Measurements from ENCODE around the gene EEF1AKMT2. TPM values are rescaled to one million over a fixed set of nuclear protein-coding genes. Genes with fewer than 3 reads are reported as not detected.

EEF1AKMT2 gene
- total RNA-seq, 2 experiments from 2014 or later, result 14.4 to 16.7 TPM

- Mint-ChIP-seq H3K27me3 (no peaks in the 10 kb centered on the region), H3K9me3 (no peaks in the 10 kb centered on the region), H3K4me1 (ENCODE audit: low read depth) (peaks cover 63% of the 10 kb centered on the region), H3K4me3 (peak overlapping the region; percentile 99), H3K36me3 (ENCODE audit: low read depth) (peaks cover 11% of the 10 kb centered on the region), H3K27ac (peak overlapping the region; percentile 88)
- intact Hi-C loops (cut with DNase I, micrococcal nuclease), result loop anchor here (2.0 to 10.0 kb wide), 5 partner anchors 36 to 749 kb away; partner anchors contain the start of genes EEF1AKMT2 (in 1 of the 2), LHPP (in 1 of the 2) and OAT (in 1 of the 2)
- ChIA-PET CTCF (interaction anchor here (0.7 to 16.7 kb wide), 9 partner anchors 22 to 213 kb away, joined by 3 to 253 read pairs (median 16); no protein-coding TSS in a partner anchor), POLR2A (interaction anchor here (2.6 to 4.8 kb wide), 6 partner anchors 14 to 131 kb away, joined by 13 to 66 read pairs (median 35); no protein-coding TSS in a partner anchor)
- Histone ChIP-seq H3K4me1 (ENCODE audit: insufficient read depth, low read length) (peaks cover 48% of the 10 kb centered on the region), H3K36me3 (ENCODE audit: insufficient read depth, low read length) (no peaks in the 10 kb centered on the region), H3K27ac (ENCODE audit: low read depth in 1 of 2, low read length in 2 of 2) (peak overlapping the region in 1 of 2 donors; percentile 42), H3K27me3 (ENCODE audit: control insufficient read depth in 1 of 2, insufficient read depth in 2 of 2, low read length in 2 of 2) (no peaks in the 10 kb centered on the region), H3K4me3 (ENCODE audit: low read length) (peak overlapping the region; percentile 83), H3K9me3 (ENCODE audit: control insufficient read depth in 1 of 2, insufficient read depth in 1 of 2, low read length in 2 of 2) (no peaks in the 10 kb centered on the region)
- ATAC-seq (ENCODE audit: poor library complexity) (peak; percentile 15), DNase-seq (peak in 5 of 14 experiments; percentile 33 to 63 (median 49))
- TF ChIP-seq, protein P1, sequence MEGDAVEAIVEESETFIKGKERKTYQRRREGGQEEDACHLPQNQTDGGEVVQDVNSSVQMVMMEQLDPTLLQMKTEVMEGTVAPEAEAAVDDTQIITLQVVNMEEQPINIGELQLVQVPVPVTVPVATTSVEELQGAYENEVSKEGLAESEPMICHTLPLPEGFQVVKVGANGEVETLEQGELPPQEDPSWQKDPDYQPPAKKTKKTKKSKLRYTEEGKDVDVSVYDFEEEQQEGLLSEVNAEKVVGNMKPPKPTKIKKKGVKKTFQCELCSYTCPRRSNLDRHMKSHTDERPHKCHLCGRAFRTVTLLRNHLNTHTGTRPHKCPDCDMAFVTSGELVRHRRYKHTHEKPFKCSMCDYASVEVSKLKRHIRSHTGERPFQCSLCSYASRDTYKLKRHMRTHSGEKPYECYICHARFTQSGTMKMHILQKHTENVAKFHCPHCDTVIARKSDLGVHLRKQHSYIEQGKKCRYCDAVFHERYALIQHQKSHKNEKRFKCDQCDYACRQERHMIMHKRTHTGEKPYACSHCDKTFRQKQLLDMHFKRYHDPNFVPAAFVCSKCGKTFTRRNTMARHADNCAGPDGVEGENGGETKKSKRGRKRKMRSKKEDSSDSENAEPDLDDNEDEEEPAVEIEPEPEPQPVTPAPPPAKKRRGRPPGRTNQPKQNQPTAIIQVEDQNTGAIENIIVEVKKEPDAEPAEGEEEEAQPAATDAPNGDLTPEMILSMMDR (IDR thresholded peaks at IDR 0.05), result no peak
Observed at GRCh38 chr10:124743191-124744101, 48.2 kb downstream of the EEF1AKMT2 start.

DNA sequence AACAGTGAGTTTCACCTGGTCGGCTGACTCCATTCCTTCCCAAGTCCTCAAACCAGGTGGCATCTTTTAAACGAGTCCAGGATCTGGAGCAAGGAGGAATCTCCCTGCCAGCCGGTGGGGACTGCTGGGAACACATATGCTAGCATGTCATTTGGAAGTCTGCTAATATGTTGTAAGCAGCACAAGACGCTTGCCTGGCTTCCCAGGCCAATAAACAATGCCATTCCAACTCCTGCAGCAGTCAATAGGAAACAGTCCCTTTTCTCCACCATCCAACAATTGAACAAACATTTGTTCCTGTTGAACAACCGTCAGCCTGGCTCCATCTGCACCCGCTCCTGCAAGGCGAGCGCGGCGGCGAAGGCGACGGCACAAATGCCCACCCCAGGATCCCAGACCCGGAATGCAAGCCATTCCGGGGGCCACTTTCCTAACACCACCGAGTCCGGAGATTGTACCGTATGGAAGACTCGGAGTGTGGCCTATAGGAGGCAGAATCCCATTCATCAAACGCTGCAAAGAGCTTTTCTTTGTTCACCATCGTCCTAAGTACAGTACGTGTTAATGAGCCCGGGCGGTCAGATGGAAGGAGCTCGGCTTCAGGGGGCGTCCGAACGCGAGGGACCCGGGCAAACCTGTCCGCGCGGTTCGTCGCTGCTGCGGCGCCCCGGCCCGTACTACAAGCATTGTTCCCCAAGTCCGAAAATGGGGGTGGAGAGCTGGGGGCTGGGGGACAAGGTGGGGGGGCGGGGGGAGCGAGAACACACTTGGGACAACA, 49.1 kb downstream of the EEF1AKMT2 start:
- no peaks in the 10 kb centered on the region for H3K9me3 Mint-ChIP-seq
- H3K27ac Mint-ChIP-seq, result peak overlapping the region; percentile 88
- ATAC-seq (ENCODE audit: poor library complexity) (no peak), DNase-seq (peak in 2 of 14 experiments; percentile 13 to 49)
- no peaks in the 10 kb centered on the region for H3K36me3 ChIP-seq (ENCODE audit: insufficient read depth, low read length)
- peaks cover 57% of the 10 kb centered on the region for H3K4me1 ChIP-seq (ENCODE audit: insufficient read depth, low read length)
- no peaks in the 10 kb centered on the region for H3K27me3 Mint-ChIP-seq
- H3K4me3 ChIP-seq (ENCODE audit: low read length), result peak overlapping the region; percentile 83
- H3K9me3 ChIP-seq (ENCODE audit: control insufficient read depth in 1 of 2, insufficient read depth in 1 of 2, low read length in 2 of 2), result no peaks in the 10 kb centered on the region
- ChIA-PET CTCF (interaction anchor here (0.7 to 16.7 kb wide), 17 partner anchors 18 to 213 kb away, joined by 3 to 253 read pairs (median 13); no protein-coding TSS in a partner anchor), POLR2A (interaction anchor here (0.6 to 4.8 kb wide), 18 partner anchors 11 to 208 kb away, joined by 3 to 66 read pairs (median 10); no protein-coding TSS in a partner anchor)
- H3K4me1 Mint-ChIP-seq (ENCODE audit: low read depth), result peaks cover 72% of the 10 kb centered on the region
- H3K27me3 ChIP-seq (ENCODE audit: control insufficient read depth in 1 of 2, insufficient read depth in 2 of 2, low read length in 2 of 2), result no peaks in the 10 kb centered on the region
- H3K36me3 Mint-ChIP-seq (ENCODE audit: low read depth), result peaks cover 11% of the 10 kb centered on the region
- TF ChIP-seq, protein P1 (IDR thresholded peaks at IDR 0.05), result no peak
- peak overlapping the region; percentile 51 to 60 for H3K27ac ChIP-seq (ENCODE audit: low read depth in 1 of 2, low read length in 2 of 2)
- intact Hi-C loops (cut with DNase I, micrococcal nuclease), result loop anchor here (5.0 to 10.0 kb wide), 4 partner anchors 35 to 748 kb away; partner anchors contain the start of genes EEF1AKMT2 (in 1 of the 2) and OAT (in 1 of the 2)
- H3K4me3 Mint-ChIP-seq, result peak overlapping the region; percentile 99
